ENCODE measurements around the gene SMIM36.

The SMIM36 gene

DNA sequence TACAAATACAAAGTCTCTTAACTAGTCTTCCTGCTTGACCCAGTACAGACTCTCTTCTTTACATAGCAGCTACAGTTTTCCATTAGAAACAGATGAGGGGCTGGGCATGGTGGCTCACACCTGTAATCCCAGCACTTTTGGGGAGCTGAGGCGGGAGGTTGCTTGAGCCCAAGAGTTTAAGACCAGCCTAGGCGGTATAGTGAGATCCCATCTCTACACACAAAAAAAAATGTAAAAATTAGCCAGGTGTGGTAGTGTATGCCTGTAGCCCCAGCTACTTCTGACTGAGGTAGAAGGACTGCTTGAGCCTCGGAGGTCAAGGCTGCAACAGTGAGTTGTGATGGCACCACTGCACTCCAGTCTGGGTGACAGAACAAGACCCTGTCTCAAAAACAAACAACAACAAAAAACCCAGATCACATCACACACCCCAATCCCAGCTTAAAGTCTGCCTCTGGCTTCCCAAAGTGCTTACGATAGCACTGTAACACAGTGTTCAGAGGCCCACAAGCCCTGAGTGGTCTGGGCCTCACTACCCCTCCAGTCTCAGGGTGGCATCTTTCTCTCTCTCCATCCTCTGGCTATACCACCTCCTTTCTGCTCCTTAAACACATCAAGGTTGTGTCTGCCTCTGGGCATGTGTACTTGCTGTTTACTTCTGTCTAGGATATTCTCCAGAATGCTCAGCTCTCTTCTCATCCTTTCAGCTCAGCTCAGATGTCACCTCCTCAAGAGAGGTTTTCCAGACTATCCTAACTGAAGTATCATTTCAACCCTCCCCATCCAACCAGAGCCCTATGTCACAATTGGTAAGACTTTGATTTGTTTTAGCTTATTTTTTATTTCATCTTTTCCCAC lies 93.6 kb downstream of the SMIM36 start:
- peaks cover 5 to 16% (median 11%) of the 10 kb centered on the region in 5 donors for H3K36me3 ChIP-seq (ENCODE audit: control insufficient read depth in 5 of 5, insufficient read depth in 5 of 5, low read length in 5 of 5)
- H3K4me1 ChIP-seq (ENCODE audit: control insufficient read depth in 5 of 5, insufficient read depth in 5 of 5, low read length in 5 of 5), result peaks cover 2 to 69% (median 59%) of the 10 kb centered on the region in 5 donors
- peak overlapping the region in 3 of 5 donors; percentile 5 to 99 (median 45) for H3K9ac ChIP-seq (ENCODE audit: low read length in 5 of 5)
- no peaks in the 10 kb centered on the region for H3K27me3 ChIP-seq (ENCODE audit: control insufficient read depth in 5 of 5, insufficient read depth in 4 of 5, low read length in 5 of 5)
- no peaks in the 10 kb centered on the region for H3K9me3 ChIP-seq (ENCODE audit: control insufficient read depth in 5 of 5, low read length in 5 of 5)
- H3K4me3 ChIP-seq (ENCODE audit: low read depth in 1 of 5, low read length in 5 of 5), result peak overlapping the region in 1 of 5 donors; percentile 0
- H3K27ac ChIP-seq (ENCODE audit: low read depth, low read length), result peak overlapping the region; percentile 97

- H3K27ac ChIP-seq (ENCODE audit: low read depth, low read length), result peak overlapping the region; percentile 97
- H3K4me1 ChIP-seq (ENCODE audit: control insufficient read depth in 5 of 5, insufficient read depth in 5 of 5, low read length in 5 of 5), result peaks cover 2 to 69% (median 58%) of the 10 kb centered on the region in 5 donors
- H3K36me3 ChIP-seq (ENCODE audit: control insufficient read depth in 5 of 5, insufficient read depth in 5 of 5, low read length in 5 of 5), result peaks cover 5 to 26% (median 18%) of the 10 kb centered on the region in 5 donors
- peak overlapping the region in 2 of 5 donors; percentile 17 to 42 for H3K9ac ChIP-seq (ENCODE audit: low read length in 5 of 5)
- no peaks in the 10 kb centered on the region for H3K27me3 ChIP-seq (ENCODE audit: control insufficient read depth in 5 of 5, insufficient read depth in 4 of 5, low read length in 5 of 5)
- no peak overlapping the region for H3K4me3 ChIP-seq (ENCODE audit: low read depth in 1 of 5, low read length in 5 of 5)
- no peaks in the 10 kb centered on the region for H3K9me3 ChIP-seq (ENCODE audit: control insufficient read depth in 5 of 5, low read length in 5 of 5)
Measured at GRCh38 chr17:55416470-55417052, 94.7 kb downstream of the SMIM36 start.

- Histone ChIP-seq H3K4me3 (ENCODE audit: low read depth in 1 of 5, low read length in 5 of 5) (no peak overlapping the region), H3K36me3 (ENCODE audit: control insufficient read depth in 5 of 5, insufficient read depth in 5 of 5, low read length in 5 of 5) (peaks cover 7 to 32% (median 24%) of the 10 kb centered on the region in 5 donors), H3K9ac (ENCODE audit: low read length in 5 of 5) (peak overlapping the region in 1 of 5 donors; percentile 42), H3K9me3 (ENCODE audit: control insufficient read depth in 5 of 5, low read length in 5 of 5) (no peaks in the 10 kb centered on the region), H3K27me3 (ENCODE audit: control insufficient read depth in 5 of 5, insufficient read depth in 4 of 5, low read length in 5 of 5) (no peaks in the 10 kb centered on the region), H3K27ac (ENCODE audit: low read depth, low read length) (peak overlapping the region; percentile 97), H3K4me1 (ENCODE audit: control insufficient read depth in 5 of 5, insufficient read depth in 5 of 5, low read length in 5 of 5) (peaks cover 2 to 68% (median 58%) of the 10 kb centered on the region in 5 donors)
Measured at GRCh38 chr17:55416000-55416399, 95.3 kb downstream of the SMIM36 start.

DNA sequence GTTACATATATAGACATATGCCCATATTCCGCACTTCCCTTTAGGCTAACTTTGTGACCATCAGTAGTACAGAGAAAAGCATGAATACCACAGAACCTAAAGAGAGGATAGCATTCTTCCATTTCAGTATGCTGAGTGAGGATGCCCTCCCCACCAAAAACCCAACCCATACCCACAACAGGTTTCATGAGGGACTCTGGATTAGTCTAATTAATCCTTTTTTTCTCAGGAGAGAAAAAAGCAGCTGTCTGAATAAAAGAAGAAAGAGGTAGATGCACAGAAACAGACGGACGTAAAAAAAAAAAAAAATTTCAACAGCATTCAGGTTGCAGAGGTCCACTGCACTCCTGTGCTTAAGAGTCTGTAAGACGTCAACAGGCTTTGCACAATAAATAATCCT lies 96.3 kb downstream of the SMIM36 start:
- peaks cover 17 to 42% (median 32%) of the 10 kb centered on the region in 5 donors for H3K36me3 ChIP-seq (ENCODE audit: control insufficient read depth in 5 of 5, insufficient read depth in 5 of 5, low read length in 5 of 5)
- H3K4me1 ChIP-seq (ENCODE audit: control insufficient read depth in 5 of 5, insufficient read depth in 5 of 5, low read length in 5 of 5), result peaks cover 2 to 68% (median 61%) of the 10 kb centered on the region in 5 donors
- no peaks in the 10 kb centered on the region for H3K9me3 ChIP-seq (ENCODE audit: control insufficient read depth in 5 of 5, low read length in 5 of 5)
- no peaks in the 10 kb centered on the region for H3K27me3 ChIP-seq (ENCODE audit: control insufficient read depth in 5 of 5, insufficient read depth in 4 of 5, low read length in 5 of 5)
- peak overlapping the region in 1 of 5 donors; percentile 60 for H3K9ac ChIP-seq (ENCODE audit: low read length in 5 of 5)
- H3K4me3 ChIP-seq (ENCODE audit: low read depth in 1 of 5, low read length in 5 of 5), result no peak overlapping the region
- H3K27ac ChIP-seq (ENCODE audit: low read depth, low read length), result peak overlapping the region; percentile 97

DNA sequence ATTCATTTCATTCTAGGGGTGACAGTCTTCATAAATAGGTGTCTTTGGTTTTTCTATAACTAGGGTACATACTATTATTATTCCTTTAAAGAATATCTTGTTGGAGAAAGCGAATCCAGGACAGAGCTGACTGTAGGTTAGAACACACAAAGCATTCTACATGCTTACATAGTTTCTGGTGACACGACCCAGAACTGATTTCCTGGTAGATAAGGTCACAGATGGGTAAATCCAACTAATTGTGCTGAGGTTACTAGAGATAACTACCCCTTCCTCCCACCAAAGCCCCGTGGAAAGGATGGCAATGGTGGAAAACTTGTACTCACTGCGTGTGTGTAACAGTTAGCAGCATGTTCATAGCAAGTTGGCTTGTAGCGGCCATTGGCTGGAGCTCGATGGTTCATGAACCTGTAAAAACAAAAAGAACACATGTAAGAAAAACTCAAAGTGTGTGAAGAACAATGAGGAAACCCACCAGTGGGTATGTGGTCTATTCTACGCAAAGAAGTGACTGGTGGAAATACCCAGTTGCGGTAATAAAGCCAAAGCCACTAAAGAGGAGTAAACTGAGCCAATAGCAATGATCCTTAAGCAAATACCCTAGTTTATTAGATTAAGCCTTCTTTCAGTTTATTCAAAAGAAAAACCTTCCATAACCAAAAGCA lies 97.3 kb downstream of the SMIM36 start:
- Histone ChIP-seq H3K4me3 (ENCODE audit: low read depth in 1 of 5, low read length in 5 of 5) (no peak overlapping the region), H3K9me3 (ENCODE audit: control insufficient read depth in 5 of 5, low read length in 5 of 5) (no peaks in the 10 kb centered on the region), H3K4me1 (ENCODE audit: control insufficient read depth in 5 of 5, insufficient read depth in 5 of 5, low read length in 5 of 5) (peaks cover 2 to 65% (median 58%) of the 10 kb centered on the region in 5 donors), H3K36me3 (ENCODE audit: control insufficient read depth in 5 of 5, insufficient read depth in 5 of 5, low read length in 5 of 5) (peaks cover 27 to 52% (median 42%) of the 10 kb centered on the region in 5 donors), H3K9ac (ENCODE audit: low read length in 5 of 5) (no peak overlapping the region), H3K27ac (ENCODE audit: low read depth, low read length) (peak overlapping the region; percentile 97), H3K27me3 (ENCODE audit: control insufficient read depth in 5 of 5, insufficient read depth in 4 of 5, low read length in 5 of 5) (no peaks in the 10 kb centered on the region)

DNA sequence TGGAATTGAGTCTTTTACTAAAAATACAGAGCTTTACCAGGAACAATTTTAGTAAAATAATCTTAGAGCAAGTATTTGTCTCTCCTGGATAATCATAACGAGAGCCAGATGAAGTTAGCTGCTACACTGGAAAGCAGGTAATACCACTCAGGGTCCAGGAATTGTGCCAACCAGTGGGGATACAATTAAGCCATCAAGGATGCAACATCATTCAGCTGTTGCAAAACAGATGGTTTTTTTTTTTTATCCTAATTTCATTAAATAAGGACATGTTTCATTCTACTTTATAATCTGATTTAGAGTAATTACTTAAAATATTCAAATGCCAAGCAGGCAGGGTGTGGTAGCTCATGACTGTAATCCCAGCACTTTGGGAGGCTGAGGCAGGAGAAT lies 99.8 kb downstream of the SMIM36 start:
- peaks cover 46 to 73% (median 61%) of the 10 kb centered on the region in 5 donors for H3K36me3 ChIP-seq (ENCODE audit: control insufficient read depth in 5 of 5, insufficient read depth in 5 of 5, low read length in 5 of 5)
- H3K27me3 ChIP-seq (ENCODE audit: control insufficient read depth in 5 of 5, insufficient read depth in 4 of 5, low read length in 5 of 5), result no peaks in the 10 kb centered on the region
- H3K27ac ChIP-seq (ENCODE audit: low read depth, low read length), result peak overlapping the region; percentile 97

DNA sequence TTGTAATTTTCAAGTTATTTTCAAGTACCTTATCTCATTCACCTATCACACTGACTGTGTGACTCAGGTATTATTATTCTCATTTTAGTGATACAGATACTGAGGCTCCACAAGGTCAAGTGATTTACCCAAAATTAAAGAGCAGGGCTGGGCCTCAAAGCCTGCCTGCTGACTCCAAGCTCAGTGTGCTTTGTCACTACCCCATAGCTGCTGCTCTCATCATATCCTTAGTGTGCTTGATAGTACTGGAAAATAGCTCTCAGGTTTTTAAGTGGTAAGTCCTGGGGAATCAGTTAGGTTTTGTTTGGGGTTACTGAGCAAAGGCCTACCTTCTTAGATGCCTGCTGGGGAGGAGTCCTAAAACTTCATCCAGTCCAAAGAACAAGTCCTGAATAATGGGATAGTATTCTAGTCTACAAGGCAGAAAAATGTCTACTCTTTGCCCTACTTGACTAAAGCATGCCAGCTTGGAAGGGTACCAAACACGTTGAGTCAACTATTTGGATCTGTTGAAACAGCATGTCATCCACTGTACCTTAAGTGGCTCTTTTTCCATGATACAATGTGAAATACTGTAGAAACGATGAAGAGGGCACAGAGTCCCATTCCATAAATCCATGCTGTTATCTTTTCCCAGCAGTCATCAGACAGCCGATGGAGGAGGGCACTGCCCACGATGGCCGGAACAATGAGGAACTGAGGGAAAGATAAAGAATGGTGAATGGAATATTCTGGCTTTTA lies 100.4 kb downstream of the SMIM36 start:
- Histone ChIP-seq H3K27ac (ENCODE audit: low read depth, low read length) (peak overlapping the region; percentile 97), H3K9ac (ENCODE audit: low read length in 5 of 5) (peak overlapping the region in 3 of 5 donors; percentile 2 to 77 (median 20)), H3K4me1 (ENCODE audit: control insufficient read depth in 5 of 5, insufficient read depth in 5 of 5, low read length in 5 of 5) (peaks cover 0 to 48% (median 43%) of the 10 kb centered on the region in 5 donors), H3K4me3 (ENCODE audit: low read depth in 1 of 5, low read length in 5 of 5) (no peak overlapping the region), H3K36me3 (ENCODE audit: control insufficient read depth in 5 of 5, insufficient read depth in 5 of 5, low read length in 5 of 5) (peaks cover 51 to 79% (median 66%) of the 10 kb centered on the region in 5 donors), H3K27me3 (ENCODE audit: control insufficient read depth in 5 of 5, insufficient read depth in 4 of 5, low read length in 5 of 5) (no peaks in the 10 kb centered on the region), H3K9me3 (ENCODE audit: control insufficient read depth in 5 of 5, low read length in 5 of 5) (no peaks in the 10 kb centered on the region)

More for the DNA sequence above, 99.8 kb downstream of the SMIM36 start:
- Histone ChIP-seq H3K9me3 (ENCODE audit: control insufficient read depth in 5 of 5, low read length in 5 of 5) (no peaks in the 10 kb centered on the region), H3K4me3 (ENCODE audit: low read depth in 1 of 5, low read length in 5 of 5) (no peak overlapping the region), H3K4me1 (ENCODE audit: control insufficient read depth in 5 of 5, insufficient read depth in 5 of 5, low read length in 5 of 5) (peaks cover 0 to 53% (median 47%) of the 10 kb centered on the region in 5 donors), H3K9ac (ENCODE audit: low read length in 5 of 5) (peak overlapping the region in 3 of 5 donors; percentile 2 to 77 (median 20))

DNA sequence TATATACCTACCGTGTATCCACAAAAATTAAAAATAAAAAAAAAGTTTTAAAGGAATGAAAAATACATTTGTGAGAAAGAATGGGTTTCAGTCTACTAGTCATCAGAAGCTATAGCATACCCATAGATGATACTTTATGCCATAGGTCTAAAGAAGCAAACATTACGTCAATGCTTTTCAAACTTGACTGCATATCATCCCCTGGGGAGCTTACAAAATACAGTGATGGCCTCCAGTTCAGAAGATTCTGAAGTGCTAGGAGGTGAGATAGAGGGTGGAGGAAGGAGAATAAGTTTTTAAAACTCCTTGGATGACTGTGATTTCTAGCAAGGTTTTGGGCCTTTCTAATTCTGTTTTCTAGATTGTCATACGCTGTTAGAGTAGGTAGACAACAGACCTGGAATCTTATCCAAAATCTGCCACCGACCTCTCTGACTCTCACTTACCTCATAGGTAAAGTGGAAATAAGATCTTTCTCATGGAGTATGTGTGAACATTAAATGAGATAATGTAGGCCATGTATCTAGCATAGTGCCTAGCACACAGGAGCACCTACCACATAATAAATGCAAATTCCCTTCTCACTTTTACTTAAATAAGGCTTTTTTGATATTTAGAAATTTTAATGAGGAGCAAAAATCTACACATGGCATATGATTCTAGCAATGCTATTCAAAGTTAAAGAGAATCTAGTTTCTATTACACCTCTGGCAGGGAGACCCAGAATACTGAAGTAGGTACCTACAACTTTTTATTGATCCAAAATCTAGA lies 102.0 kb downstream of the SMIM36 start:
- Histone ChIP-seq H3K27me3 (ENCODE audit: control insufficient read depth in 5 of 5, insufficient read depth in 4 of 5, low read length in 5 of 5) (no peaks in the 10 kb centered on the region), H3K9ac (ENCODE audit: low read length in 5 of 5) (peak overlapping the region in 1 of 5 donors; percentile 44), H3K4me3 (ENCODE audit: low read depth in 1 of 5, low read length in 5 of 5) (no peak overlapping the region), H3K27ac (ENCODE audit: low read depth, low read length) (peak overlapping the region; percentile 97), H3K4me1 (ENCODE audit: control insufficient read depth in 5 of 5, insufficient read depth in 5 of 5, low read length in 5 of 5) (peaks cover 0 to 45% (median 33%) of the 10 kb centered on the region in 5 donors), H3K36me3 (ENCODE audit: control insufficient read depth in 5 of 5, insufficient read depth in 5 of 5, low read length in 5 of 5) (peaks cover 54 to 84% (median 75%) of the 10 kb centered on the region in 5 donors), H3K9me3 (ENCODE audit: control insufficient read depth in 5 of 5, low read length in 5 of 5) (no peaks in the 10 kb centered on the region)
